LNCAP (cell line): ENCODE measurements around the gene PDE4D.

Experiments
- TF ChIP-seq, protein P1 (sequence below): fragments of 450-650 bp; IDR thresholded peaks from 2 replicates; pipeline ENCODE4 v1.5.1; 2017; ENCODE audit warnings: mild to moderate bottlenecking

PDE4D gene

DNA sequence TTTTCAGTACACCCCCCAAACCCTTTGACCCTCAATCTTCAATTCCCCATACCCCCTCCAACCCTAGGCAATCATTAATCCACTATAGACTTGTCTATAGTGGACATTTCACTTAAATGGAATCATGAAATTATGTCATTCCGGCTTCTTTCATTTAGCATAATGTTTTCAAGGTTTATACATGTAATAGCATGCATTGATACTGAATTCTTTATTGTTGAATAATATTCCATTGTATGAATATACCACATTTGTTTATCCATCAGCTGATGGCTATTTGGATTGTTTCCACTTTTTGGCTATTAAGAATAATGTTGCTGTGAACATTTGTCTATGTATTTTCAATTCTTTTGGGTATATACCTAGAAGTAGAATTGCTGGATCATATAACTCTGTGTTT lies 238.8 kb downstream of the PDE4D start:
- TF ChIP-seq, protein P1, sequence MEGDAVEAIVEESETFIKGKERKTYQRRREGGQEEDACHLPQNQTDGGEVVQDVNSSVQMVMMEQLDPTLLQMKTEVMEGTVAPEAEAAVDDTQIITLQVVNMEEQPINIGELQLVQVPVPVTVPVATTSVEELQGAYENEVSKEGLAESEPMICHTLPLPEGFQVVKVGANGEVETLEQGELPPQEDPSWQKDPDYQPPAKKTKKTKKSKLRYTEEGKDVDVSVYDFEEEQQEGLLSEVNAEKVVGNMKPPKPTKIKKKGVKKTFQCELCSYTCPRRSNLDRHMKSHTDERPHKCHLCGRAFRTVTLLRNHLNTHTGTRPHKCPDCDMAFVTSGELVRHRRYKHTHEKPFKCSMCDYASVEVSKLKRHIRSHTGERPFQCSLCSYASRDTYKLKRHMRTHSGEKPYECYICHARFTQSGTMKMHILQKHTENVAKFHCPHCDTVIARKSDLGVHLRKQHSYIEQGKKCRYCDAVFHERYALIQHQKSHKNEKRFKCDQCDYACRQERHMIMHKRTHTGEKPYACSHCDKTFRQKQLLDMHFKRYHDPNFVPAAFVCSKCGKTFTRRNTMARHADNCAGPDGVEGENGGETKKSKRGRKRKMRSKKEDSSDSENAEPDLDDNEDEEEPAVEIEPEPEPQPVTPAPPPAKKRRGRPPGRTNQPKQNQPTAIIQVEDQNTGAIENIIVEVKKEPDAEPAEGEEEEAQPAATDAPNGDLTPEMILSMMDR = no peak

DNA sequence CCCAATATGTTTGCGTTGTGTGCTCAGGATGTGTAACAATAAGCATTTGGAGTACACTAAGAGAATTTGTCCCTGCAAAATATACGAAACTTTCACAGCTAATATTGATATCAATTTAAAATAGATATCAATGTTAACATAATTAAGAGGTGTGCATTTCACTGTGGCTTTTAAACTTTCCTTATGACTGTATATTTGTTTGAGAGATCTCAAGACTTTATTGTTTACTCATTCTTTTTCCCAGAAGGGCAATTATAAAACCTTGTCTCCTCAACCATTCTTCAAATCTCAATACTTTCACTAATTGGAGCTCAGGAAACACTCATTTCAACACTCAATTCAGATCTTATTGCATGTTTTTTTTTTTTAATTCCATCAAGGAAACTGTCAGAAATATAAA lies 241.1 kb downstream of the PDE4D start:
- TF ChIP-seq, protein P1 = no peak

DNA sequence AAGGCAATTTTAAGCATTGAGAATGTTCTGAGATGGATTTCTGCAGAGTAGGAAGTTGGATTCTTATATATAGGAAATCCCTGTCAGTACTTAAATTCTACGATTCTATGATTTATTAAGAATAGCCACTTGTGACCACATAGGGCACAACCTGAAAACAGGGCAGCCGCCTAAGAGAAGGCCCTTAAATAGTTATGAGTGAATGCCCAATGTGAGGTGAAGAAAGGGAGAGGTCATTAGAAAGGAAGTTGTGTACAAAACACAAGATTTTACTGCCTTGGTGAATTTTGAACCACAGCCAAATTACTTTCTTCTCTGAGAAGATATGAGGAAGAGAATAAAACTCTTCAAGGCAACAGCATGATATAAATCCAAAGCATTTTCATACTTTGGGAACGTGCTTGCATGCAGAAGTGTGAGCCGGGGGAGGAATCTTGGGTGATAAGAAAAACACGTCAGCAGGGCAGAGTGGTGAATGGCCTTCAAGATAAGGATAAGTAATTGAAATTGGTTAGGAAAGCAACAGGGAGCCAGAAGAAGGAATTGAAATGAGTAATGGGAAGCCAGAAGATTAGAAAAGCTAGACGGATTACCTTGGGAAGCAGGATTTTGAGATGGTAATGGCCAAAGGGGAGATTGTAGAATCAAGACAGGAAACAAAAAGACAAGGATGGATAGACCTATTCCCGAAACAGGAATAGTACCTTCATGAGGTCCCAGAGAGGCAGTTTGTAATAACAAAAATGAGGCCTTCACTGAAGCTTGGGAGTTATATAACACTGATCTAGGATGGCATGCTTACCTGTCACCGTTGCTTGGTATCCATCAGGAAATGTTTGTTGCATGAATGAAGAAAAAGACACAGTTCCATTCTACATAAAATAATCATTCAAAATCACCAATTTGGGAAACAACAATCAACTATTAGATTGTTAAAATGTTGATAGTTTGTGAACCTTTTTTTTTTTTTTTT lies 244.3 kb downstream of the PDE4D start:
- TF ChIP-seq, protein P1 = no peak

DNA sequence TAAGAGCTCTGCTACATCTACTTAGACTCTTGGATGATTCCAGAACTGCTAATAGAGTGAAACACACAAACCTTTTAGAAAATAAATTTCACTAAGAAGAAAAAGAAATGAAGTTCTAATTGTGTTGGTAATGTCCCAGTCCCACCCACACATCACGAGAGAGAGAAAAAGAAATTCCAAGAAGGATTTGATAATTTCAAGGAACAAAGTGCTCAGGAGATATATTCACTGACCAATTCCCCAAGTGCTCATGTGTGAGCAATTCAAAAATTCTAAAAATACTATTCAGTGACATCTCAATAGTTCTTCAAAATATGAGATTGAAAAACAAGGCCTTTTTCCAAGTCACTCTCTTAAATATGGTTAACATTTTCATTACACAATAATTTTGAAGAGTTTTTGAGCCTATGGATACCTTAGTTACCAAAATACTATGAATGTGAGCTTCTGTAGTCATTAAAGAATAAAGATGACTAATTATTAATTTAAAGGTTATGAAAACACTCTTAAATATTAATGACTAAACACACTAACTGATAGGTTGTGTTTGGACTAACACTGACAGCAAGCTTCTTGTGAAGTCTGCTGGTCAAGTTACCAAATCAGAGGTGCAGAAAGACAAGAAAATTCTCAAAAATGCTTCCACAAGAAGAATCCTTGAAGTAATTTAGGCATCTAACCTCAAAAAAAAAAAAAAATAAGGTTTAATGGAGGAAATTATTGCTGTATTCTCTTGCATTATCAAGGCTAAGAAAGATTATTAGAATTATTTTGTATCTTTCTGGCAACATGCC lies 245.3 kb downstream of the PDE4D start:
- TF ChIP-seq, protein P1 = no peak

DNA sequence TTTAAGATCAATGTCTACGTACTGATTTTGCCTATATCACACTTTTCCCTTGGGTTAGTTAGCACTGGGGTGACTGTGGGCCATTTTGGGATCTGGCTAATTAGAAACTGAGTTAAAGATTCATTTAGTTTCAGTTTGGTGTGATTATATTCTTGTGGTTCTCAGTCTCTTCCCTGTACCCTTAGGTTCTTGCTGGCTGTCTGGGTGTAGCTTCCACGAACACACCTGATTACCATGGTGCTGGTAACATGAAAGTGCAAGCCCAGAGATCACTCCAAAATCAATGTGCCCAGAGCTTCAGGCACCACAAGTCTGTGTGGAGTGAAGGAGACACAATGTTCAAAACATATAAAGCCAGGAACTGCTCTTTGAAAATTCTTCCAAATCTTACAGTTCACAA lies 248.1 kb downstream of the PDE4D start:
- TF ChIP-seq, protein P1 = no peak

DNA sequence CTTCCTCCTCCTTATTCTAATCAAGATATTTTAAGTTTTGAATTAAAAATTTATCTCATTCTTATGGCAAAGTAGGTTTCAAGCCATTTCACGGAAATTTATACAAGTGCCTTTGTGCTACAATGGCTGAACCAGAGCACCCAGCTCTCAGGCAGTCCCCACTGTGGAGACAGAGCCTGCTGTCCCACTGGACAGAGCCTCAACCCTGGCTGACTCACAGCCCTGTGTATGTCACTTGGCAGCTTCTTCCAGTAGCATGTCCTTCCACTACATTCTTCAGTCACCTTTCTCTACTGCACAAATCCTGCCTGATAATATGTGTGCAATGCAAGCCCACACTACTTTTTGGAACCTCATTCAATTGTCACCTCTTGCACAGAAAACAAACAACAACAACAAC lies 253.1 kb downstream of the PDE4D start:
- TF ChIP-seq, protein P1 = no peak

DNA sequence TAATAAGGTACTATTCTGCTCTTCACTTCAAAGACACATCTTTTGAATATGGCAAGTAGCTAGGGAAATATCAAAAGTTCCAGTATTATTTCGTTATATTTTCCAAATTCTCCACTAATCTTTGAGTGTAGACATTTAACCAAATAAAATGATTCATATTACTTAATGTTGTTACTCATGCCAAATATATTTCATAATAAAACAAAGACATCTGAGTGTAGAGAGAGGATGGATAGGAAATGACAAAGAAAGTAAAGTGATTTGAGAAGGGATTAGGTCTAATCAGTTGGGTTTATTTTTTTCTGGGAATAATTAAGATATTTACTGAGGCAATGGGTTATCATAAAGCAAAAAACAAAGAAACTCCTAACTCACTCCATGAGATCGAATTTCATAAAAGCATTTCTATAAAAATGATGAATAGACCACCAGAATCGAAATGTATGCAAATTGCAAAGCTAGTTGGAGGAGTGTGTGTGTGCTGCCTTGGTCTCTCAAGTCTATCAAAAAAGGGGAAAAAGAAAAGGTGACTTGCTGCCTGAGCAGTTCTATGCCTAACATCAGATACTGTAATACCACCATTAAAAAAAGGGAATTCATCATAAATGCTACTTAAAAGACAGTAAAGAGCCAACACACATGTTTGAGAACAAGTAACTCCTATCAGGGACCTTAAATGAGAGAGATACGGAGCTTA lies 255.5 kb downstream of the PDE4D start:
- TF ChIP-seq, protein P1 = no peak
